Rectal smooth muscle tissue (tissue), 1 donor: Measurements from ENCODE around the gene PAQR4.

Experiments
- H3K27ac ChIP-seq: one replicate; pipeline ENCODE4 v1.7.0; 2013; ENCODE audit warnings: low read depth, low read length, inconsistent platforms
- H3K27me3 ChIP-seq: one replicate; pipeline ENCODE4 v1.7.0; 2013; ENCODE audit warnings: low read length; ENCODE audit not compliant: control insufficient read depth, insufficient read depth
- H3K36me3 ChIP-seq: one replicate; pipeline ENCODE4 v1.7.0; 2013; ENCODE audit warnings: low read length; ENCODE audit not compliant: control insufficient read depth, insufficient read depth
- H3K4me1 ChIP-seq: one replicate; pipeline ENCODE4 v1.7.0; 2013; ENCODE audit warnings: low read length; ENCODE audit not compliant: control insufficient read depth, insufficient read depth
- H3K4me3 ChIP-seq: one replicate; pipeline ENCODE4 v1.7.0; 2013; ENCODE audit warnings: low read length
- H3K9ac ChIP-seq: one replicate; pipeline ENCODE4 v1.7.0; 2013; ENCODE audit warnings: low read length

The PAQR4 gene

DNA sequence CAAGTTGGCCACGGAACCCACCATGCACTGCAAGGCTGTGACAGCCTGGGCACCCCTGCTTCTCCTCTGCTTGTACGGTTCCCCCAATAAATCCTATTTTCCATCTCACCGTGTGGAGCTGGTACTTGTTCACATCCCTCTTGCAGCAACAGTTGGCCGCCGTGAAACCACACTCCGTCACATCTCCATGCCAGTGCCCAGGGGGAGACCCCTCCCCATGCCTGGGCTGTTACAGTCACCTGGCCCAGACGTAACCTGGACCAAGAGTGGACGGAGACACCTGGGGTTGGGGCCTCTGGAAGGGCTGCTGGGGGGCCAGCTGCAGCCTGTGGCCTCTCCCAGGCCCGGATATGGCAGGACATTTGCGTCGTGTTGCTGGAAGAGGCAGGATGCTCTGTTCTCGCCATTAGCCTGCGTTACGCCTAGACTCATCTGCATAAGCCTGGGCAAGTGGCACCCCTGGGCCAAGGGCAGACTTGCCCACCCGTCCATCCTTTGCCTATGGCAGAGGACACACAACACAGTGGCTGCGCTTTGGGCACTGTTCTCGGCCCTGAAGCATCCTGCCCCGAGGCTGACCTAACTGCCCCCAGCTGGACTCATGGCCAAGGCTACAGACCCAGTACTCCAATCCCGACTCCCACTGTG, 19.3 kb upstream of the PAQR4 start:
- no peak overlapping the region for H3K27ac ChIP-seq
- H3K9ac ChIP-seq, result no peak overlapping the region
- no peaks in the 10 kb centered on the region for H3K36me3 ChIP-seq
- H3K4me3 ChIP-seq, result no peak overlapping the region
- no peaks in the 10 kb centered on the region for H3K27me3 ChIP-seq
- no peaks in the 10 kb centered on the region for H3K4me1 ChIP-seq

DNA sequence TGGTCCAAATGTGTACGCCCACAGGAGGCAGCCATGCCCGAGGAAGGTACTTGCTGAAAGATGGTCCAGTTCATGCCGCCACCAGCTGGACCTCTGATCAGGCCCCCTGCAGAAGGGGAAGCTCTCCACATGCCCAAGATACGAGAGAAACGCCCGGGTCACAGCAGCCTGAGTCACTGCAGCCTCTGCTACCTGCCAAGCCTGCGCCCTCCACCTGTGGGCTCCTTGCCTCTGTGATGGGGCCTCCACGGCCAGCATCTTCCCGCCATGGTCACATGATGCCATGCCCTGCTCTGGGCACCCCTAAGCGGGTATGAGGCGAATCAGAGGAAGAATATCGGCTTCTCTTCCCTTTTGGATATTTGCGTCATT, 18.8 kb upstream of the PAQR4 start:
- no peaks in the 10 kb centered on the region for H3K27me3 ChIP-seq
- no peak overlapping the region for H3K9ac ChIP-seq
- no peak overlapping the region for H3K27ac ChIP-seq
- H3K4me1 ChIP-seq, result no peaks in the 10 kb centered on the region
- no peaks in the 10 kb centered on the region for H3K36me3 ChIP-seq
- no peak overlapping the region for H3K4me3 ChIP-seq

DNA sequence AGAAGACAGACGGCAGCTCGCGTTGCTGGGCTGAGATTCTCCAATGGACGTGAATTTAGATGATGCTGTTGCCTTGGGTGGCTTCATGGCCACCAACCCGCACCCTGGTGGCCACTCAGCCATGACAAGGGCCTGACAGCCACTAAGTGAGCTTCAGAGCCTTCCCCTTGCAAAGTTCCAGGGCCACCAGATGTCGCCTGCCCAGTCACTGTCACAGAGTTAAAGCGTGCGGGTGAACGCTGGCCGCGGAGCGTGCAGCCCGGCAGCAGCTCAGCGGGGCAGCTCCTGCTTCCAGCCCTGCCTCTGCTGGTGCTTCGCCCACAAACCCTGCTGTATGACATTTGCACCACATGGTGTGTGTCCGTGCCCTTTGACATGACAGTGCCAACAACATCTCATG, 18.4 kb upstream of the PAQR4 start:
- no peak overlapping the region for H3K27ac ChIP-seq
- H3K36me3 ChIP-seq, result no peaks in the 10 kb centered on the region
- H3K9ac ChIP-seq, result no peak overlapping the region
- no peaks in the 10 kb centered on the region for H3K27me3 ChIP-seq
- H3K4me1 ChIP-seq, result no peaks in the 10 kb centered on the region
- H3K4me3 ChIP-seq, result no peak overlapping the region

DNA sequence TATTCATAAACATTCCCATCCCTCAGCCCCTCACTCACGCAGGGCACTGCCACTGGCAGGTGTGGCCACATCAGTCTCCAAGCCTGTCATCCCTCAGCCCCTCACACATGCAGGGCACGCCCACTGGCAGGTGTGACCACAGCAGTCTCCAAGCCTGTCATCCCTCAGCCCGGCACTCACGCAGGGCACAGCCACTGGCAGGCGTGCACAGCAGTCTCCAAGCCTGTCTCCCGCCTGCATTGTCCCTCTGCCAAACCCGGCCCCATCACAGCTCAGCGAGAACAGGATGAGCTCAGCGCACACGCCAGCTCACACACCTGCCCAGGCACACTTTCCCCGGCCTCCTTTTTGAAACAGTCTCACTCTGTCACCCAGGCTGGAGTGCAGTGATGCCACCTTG, 16.5 kb upstream of the PAQR4 start:
- Histone ChIP-seq H3K4me1 (no peaks in the 10 kb centered on the region), H3K36me3 (no peaks in the 10 kb centered on the region), H3K27me3 (no peaks in the 10 kb centered on the region), H3K27ac (no peak overlapping the region), H3K9ac (no peak overlapping the region), H3K4me3 (no peak overlapping the region)

DNA sequence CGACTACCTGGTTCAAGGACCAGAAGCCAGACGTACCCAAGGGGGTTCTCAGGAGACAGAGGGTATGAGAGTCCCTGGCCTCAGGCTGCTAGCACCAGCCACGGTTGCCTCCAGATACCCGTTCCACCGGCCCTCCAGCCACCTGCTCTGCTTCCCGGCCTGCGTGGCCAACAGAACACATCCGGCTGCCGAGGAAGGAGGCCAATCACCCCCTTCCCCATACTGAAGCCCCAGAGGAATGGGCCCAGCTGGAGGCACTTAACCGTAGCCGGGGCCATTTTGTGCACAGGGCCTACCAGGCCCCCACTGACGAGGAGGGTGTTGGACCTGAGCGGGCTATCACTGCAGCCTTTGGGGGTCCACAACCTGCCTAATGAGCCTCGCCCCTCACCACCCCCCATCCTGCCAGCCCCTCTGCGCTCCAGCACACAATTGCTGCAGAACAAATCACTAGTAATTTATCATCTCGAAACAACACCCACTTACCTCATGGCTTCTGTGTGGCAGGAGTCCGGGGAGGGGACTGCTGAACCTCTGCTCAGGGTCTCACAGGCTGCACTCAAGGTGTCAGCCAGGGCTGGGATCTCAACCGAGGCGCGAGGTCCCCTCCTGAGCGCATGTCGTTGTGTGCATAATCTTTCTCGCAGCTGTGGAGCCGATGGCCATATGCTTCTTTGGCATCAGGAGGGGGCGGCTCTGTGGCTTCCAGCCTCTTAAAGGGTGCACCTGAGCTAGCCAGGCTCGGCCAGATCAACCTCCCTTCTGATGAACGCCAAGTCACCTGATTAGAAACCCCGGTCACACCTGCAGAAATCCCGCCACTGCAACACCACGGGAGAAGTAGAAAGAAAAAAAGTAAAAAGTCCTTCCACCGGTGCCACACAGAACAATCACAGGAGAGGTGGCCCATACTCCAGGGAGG, 15.2 kb upstream of the PAQR4 start:
- H3K4me3 ChIP-seq, result no peak overlapping the region
- H3K36me3 ChIP-seq, result no peaks in the 10 kb centered on the region
- no peaks in the 10 kb centered on the region for H3K27me3 ChIP-seq
- no peaks in the 10 kb centered on the region for H3K4me1 ChIP-seq
- H3K27ac ChIP-seq, result no peak overlapping the region
- H3K9ac ChIP-seq, result no peak overlapping the region

DNA sequence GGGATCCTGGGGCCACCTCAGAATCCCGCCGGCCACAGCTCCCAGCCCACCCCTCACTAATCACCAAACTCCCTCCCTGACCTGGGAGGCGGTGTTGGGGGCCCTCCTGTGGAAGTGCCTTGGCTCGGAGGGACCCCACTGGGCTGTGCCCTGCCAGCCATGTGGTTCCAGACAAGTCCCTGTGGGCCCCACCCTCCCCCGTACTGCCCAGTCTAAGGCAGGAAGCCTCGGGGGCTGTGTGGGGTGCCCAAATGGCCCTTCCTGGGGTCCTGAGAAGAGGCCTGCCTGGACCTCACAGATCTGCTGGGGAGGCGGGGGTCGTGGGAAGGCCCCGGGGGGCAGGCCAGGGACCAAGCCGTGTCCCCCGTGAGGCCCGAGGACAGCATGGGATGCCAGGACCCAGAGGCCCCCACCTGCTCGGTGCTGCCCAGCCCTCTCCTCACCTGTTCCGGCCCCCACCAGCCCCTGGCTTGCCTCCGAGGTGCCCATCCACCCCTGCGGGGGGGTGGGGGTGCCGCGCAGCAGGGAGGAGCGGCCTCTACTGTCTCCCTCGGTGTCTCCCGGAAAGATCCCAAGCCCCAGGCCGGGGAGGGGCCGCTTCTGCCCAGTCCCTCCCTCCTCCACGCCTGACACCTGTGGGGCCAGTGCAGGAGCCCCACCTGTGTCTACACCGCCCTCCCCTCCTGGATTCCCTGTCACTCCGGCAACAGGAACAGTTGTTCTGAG, 14.3 kb upstream of the PAQR4 start:
- Histone ChIP-seq H3K4me1 (no peaks in the 10 kb centered on the region), H3K9ac (no peak overlapping the region), H3K27me3 (peaks cover 3% of the 10 kb centered on the region), H3K36me3 (no peaks in the 10 kb centered on the region), H3K27ac (no peak overlapping the region), H3K4me3 (no peak overlapping the region)

DNA sequence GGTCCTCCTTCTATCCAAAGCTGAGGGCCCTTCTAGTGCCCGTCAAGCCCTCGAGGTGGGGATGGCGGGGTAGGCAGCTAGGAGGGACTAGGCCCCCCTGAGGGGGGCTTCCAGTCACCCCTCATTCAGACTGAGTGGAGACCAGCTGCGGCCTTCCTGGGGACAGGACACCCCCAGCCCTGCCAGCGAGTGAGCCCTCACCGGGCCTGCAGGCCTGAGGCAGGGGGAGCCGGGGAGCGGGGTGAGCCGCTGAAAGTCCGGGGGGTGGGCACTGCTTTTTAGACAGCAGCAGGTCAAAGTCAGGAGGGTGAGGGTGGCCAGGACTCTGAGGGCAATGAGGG, 13.7 kb upstream of the PAQR4 start:
- Histone ChIP-seq H3K27ac (no peak overlapping the region), H3K36me3 (no peaks in the 10 kb centered on the region), H3K4me3 (no peak overlapping the region), H3K9ac (no peak overlapping the region), H3K4me1 (no peaks in the 10 kb centered on the region), H3K27me3 (peaks cover 3% of the 10 kb centered on the region)

DNA sequence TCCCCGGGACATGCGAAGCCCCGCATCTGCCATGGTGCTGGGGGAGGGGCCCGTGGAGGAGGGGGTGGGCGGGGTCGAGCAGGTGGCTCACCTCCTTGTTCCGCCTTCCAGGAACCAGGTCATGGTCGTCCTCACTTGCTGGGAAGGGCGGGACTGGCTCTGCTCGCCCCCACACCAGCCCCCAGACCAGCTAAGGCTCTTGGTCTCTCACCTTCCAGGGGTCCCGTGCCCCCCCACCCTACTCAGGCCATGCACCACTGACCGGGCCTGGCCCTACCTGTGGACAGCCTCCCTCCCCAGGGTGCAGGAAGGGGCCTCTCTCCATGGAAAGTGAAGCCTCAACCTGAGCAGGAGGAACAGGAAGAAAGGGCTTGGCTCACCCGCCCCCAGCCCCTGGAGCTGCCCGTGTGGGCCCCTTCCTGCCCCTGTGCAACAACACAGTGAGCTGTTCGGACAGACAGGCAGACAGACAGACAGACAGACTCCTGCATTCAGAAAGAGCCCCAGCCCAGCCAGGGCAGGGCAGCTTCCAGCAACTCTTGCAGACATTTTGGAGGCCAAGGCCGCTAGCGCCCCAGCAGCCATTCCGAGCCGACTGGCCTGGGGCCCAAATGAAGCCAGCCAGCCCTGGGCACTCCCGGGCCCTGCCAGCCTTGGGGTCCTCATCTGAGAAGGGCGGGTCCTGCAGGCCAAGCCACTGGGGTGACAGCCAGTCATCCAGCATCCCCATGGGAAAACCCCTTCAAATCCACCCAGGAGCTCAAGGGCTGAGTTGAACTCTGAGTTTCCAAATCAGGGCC, 13.2 kb upstream of the PAQR4 start:
- Histone ChIP-seq H3K4me3 (no peak overlapping the region), H3K27me3 (peaks cover 3% of the 10 kb centered on the region), H3K36me3 (no peaks in the 10 kb centered on the region), H3K27ac (no peak overlapping the region), H3K4me1 (no peaks in the 10 kb centered on the region), H3K9ac (no peak overlapping the region)

DNA sequence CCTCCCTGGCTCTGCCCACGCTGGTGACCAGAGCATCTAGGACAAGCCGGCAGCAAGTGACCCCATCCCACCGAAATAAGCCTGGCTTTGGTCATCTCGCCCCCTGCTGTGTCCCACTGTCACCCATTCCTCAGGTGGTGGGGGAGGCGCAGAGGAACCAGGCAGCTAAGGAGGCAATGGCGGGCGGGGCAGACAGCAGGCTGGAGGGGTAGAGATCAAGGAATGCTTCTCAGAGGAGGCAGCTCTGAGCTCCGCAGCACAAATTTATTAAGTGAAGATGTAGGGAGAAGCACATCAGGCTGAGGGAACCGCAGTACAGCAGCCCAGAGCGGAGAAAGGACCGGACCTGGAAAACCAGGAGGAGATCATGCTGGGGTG, 12.6 kb upstream of the PAQR4 start:
- Histone ChIP-seq H3K9ac (no peak overlapping the region), H3K36me3 (no peaks in the 10 kb centered on the region), H3K27ac (no peak overlapping the region), H3K27me3 (peaks cover 3% of the 10 kb centered on the region), H3K4me1 (no peaks in the 10 kb centered on the region), H3K4me3 (no peak overlapping the region)

DNA sequence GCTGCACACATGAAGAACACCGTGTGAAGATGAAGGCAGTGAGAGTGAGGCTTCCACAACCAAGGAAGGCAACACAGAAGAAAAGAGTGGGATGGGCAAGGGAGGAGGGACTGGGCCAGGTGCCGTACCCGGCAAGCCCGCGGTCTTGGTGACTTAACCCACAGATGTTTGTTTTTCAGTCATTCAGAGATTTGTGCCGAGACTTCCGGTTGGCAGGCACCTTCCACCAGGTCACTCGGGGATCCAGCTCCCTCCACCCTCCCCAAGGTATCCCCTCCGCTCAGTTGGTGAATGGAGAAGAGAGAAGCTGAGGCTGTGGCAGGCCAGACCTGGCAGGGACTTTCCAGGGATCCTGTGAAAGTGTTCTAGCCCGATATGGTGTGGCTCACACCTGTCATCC, 9.9 kb upstream of the PAQR4 start:
- Histone ChIP-seq H3K36me3 (no peaks in the 10 kb centered on the region), H3K4me3 (no peak overlapping the region), H3K9ac (no peak overlapping the region), H3K27me3 (peaks cover 15% of the 10 kb centered on the region), H3K27ac (no peak overlapping the region), H3K4me1 (peaks cover 3% of the 10 kb centered on the region)

DNA sequence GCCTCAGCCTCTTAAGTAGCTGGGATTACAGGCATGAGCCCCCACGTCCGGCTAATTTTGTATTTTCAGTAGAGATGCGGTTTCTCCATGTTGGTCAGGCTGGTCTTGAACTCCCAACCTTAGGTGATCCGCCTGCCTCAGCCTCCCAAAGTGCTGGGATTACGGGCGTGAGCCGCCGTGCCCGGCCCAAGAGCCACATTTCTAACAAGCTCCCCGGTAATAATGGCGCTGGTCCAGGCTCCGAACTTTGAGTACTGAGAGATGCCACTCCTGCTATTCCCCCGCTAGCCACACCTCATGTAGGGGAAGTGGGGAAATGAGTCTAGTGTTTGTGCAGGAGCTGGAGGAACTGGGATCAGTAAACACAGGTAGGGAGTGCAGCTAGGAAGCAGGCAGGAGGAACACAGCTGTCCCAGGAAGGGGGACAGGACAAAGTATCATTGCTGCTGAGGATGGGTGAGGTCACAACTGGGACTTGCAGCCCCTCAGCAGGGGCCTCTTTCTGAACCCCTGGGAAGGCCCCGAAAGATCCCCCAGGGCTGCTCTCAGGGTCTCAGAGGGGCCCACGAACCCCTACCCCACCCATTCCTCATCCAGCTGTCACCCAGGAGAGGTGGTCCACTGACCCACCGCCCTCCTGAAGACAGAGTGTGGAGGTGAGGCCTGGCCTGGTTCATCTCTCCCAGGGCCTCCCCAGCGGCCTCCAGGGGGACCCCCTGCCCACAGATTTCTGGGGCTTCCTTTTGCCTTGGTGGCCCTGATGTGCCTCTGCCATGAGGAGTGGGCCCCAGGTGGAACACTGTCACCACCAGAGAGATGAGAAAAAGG, 8.8 kb upstream of the PAQR4 start:
- Histone ChIP-seq H3K27me3 (peaks cover 25% of the 10 kb centered on the region), H3K27ac (no peak overlapping the region), H3K4me1 (peaks cover 3% of the 10 kb centered on the region), H3K4me3 (no peak overlapping the region), H3K9ac (no peak overlapping the region), H3K36me3 (no peaks in the 10 kb centered on the region)
